Endothelial cell (in vitro differentiated cells): ENCODE data around the gene GAD1. TPM values are rescaled to one million over a fixed set of nuclear protein-coding genes. Genes with fewer than 3 reads are reported as not detected.

ENCODE experiments used
- DNase-seq: peaks from one replicate; pipeline ENCODE4 v3.0.0; 2021; ENCODE audit warnings: low spot score
- H3K27ac Mint-ChIP-seq: one replicate; pipeline ENCODE4 v1.8.0; 2021; ENCODE audit warnings: mixed read lengths, inconsistent platforms; ENCODE audit not compliant: unreplicated experiment
- H3K27me3 Mint-ChIP-seq: one replicate; pipeline ENCODE4 v1.8.0; 2021; ENCODE audit warnings: mild to moderate bottlenecking, moderate library complexity, mixed read lengths, inconsistent platforms; ENCODE audit not compliant: unreplicated experiment
- H3K36me3 Mint-ChIP-seq: one replicate; pipeline ENCODE4 v1.8.0; 2021; ENCODE audit warnings: mild to moderate bottlenecking, low read depth, mixed read lengths, inconsistent platforms; ENCODE audit not compliant: unreplicated experiment
- H3K4me1 Mint-ChIP-seq: one replicate; pipeline ENCODE4 v1.8.0; 2021; ENCODE audit warnings: mild to moderate bottlenecking, mixed read lengths, inconsistent platforms; ENCODE audit not compliant: unreplicated experiment
- H3K4me3 Mint-ChIP-seq: one replicate; pipeline ENCODE4 v1.8.0; 2021; ENCODE audit warnings: mild to moderate bottlenecking, mixed read lengths, inconsistent platforms; ENCODE audit not compliant: unreplicated experiment
- H3K9me3 Mint-ChIP-seq: one replicate; pipeline ENCODE4 v1.8.0; 2021; ENCODE audit warnings: mixed read lengths, inconsistent platforms; ENCODE audit not compliant: unreplicated experiment
- CTCF ChIP-seq: fragments of 200-600 bp; sonication (generic); IDR thresholded peaks from one replicate; pipeline ENCODE4 v1.5.0; 2021; ENCODE audit warnings: antibody characterized with exemption; ENCODE audit not compliant: unreplicated experiment
- total RNA-seq: library from RNA; stranded (reverse); fragmentation: NEBNext Ultra II Directional; extraction: Animal tissue kit (Norgen Biotek cat#: 25700); gene quantifications from one replicate; pipeline ENCODE4 v1.2.1, GENCODE V29; 2021; ENCODE audit not compliant: unreplicated experiment

GAD1 gene
- total RNA-seq, 1 donor from 2014 or later = 129 TPM

GRCh38 chr2:170887496-170887895, 70.8 kb downstream of the GAD1 start:
- no peak overlapping the region for H3K4me3 Mint-ChIP-seq
- no peaks in the 10 kb centered on the region for H3K27me3 Mint-ChIP-seq
- H3K9me3 Mint-ChIP-seq = no peaks in the 10 kb centered on the region
- DNase-seq = no peak
- TF ChIP-seq CTCF = no peak
- H3K27ac Mint-ChIP-seq = no peak overlapping the region
- H3K4me1 Mint-ChIP-seq = no peaks in the 10 kb centered on the region
- H3K36me3 Mint-ChIP-seq = no peaks in the 10 kb centered on the region

- H3K27ac Mint-ChIP-seq = no peak overlapping the region
- H3K9me3 Mint-ChIP-seq = no peaks in the 10 kb centered on the region
- H3K27me3 Mint-ChIP-seq = no peaks in the 10 kb centered on the region
- no peak overlapping the region for H3K4me3 Mint-ChIP-seq
- TF ChIP-seq CTCF = no peak
- H3K4me1 Mint-ChIP-seq = no peaks in the 10 kb centered on the region
- no peak for DNase-seq
- no peaks in the 10 kb centered on the region for H3K36me3 Mint-ChIP-seq
Measured at GRCh38 chr2:170887896-170888295, 71.2 kb downstream of the GAD1 start.

- Mint-ChIP-seq H3K27ac (no peak overlapping the region), H3K36me3 (no peaks in the 10 kb centered on the region), H3K4me1 (no peaks in the 10 kb centered on the region), H3K9me3 (no peaks in the 10 kb centered on the region), H3K4me3 (no peak overlapping the region), H3K27me3 (no peaks in the 10 kb centered on the region)
- no peak for DNase-seq
- TF ChIP-seq CTCF = no peak
Measured at GRCh38 chr2:170891893-170892292, 75.2 kb downstream of the GAD1 start.

- no peak overlapping the region for H3K27ac Mint-ChIP-seq
Measured at GRCh38 chr2:170892391-170892951, 75.8 kb downstream of the GAD1 start.

More at GRCh38 chr2:170892391-170892951, 75.8 kb downstream of the GAD1 start:
- DNase-seq = no peak
- no peak for TF ChIP-seq CTCF
- no peaks in the 10 kb centered on the region for H3K36me3 Mint-ChIP-seq
- H3K27me3 Mint-ChIP-seq = no peaks in the 10 kb centered on the region
- no peaks in the 10 kb centered on the region for H3K9me3 Mint-ChIP-seq
- H3K4me3 Mint-ChIP-seq = no peak overlapping the region
- H3K4me1 Mint-ChIP-seq = no peaks in the 10 kb centered on the region
